NCI-H2196 (cell line): ENCODE measurements around the gene TWSG1.
"Not testable (repeated sequence)": the region's sequence is repeated elsewhere in the genome, so short reads cannot be mapped to it uniquely, and the experiment has no call there.

Experiments used
- DNase-seq: peaks from one replicate; lab custom pipeline; 2025; ENCODE audit not compliant: unreplicated experiment; lab: John Stamatoyannopoulos, UW

Gene TWSG1

GRCh38 chr18:9386879-9387278 lies 52.3 kb downstream of the TWSG1 start:
- no peak for DNase-seq

GRCh38 chr18:9387891-9388290 lies 53.3 kb downstream of the TWSG1 start:
- DNase-seq, result no peak

- no peak for DNase-seq
Observed at GRCh38 chr18:9389706-9390105, 55.1 kb downstream of the TWSG1 start.

- no peak for DNase-seq
Observed at GRCh38 chr18:9392726-9393125, 58.2 kb downstream of the TWSG1 start.

GRCh38 chr18:9394046-9394445 lies 59.5 kb downstream of the TWSG1 start:
- DNase-seq, result no peak

GRCh38 chr18:9400197-9400596 lies 65.6 kb downstream of the TWSG1 start:
- no peak for DNase-seq

- DNase-seq, result no peak
Observed at GRCh38 chr18:9401176-9401575, 66.6 kb downstream of the TWSG1 start.

GRCh38 chr18:9402358-9403007 lies 67.9 kb downstream of the TWSG1 start:
- DNase-seq, result not testable (repeated sequence)

GRCh38 chr18:9403795-9404564 lies 69.4 kb downstream of the TWSG1 start:
- no peak for DNase-seq

- no peak for DNase-seq
Observed at GRCh38 chr18:9404565-9405060, 70.0 kb downstream of the TWSG1 start.

GRCh38 chr18:9405130-9405529 lies 70.6 kb downstream of the TWSG1 start:
- DNase-seq, result no peak

- DNase-seq, result no peak
Observed at GRCh38 chr18:9405977-9406376, 71.4 kb downstream of the TWSG1 start.

GRCh38 chr18:9410515-9410914 lies 75.9 kb downstream of the TWSG1 start:
- no peak for DNase-seq

- DNase-seq, result no peak
Observed at GRCh38 chr18:9413576-9413975, 79.0 kb downstream of the TWSG1 start.

GRCh38 chr18:9416563-9417072 lies 82.0 kb downstream of the TWSG1 start:
- DNase-seq, result no peak

GRCh38 chr18:9417073-9417851 lies 82.7 kb downstream of the TWSG1 start:
- DNase-seq, result peak; percentile 67

- no peak for DNase-seq
Observed at GRCh38 chr18:9418047-9418690, 83.6 kb downstream of the TWSG1 start.

- no peak for DNase-seq
Observed at GRCh38 chr18:9419956-9420631, 85.5 kb downstream of the TWSG1 start.

GRCh38 chr18:9421096-9421900 lies 86.7 kb downstream of the TWSG1 start:
- no peak for DNase-seq

- no peak for DNase-seq
Observed at GRCh38 chr18:9421901-9422327, 87.3 kb downstream of the TWSG1 start.
